NCI-H82 treated with DMSO at 0.1 percent for 48 hours (cell line): ENCODE results near the gene PRKG1.
"Not testable (repeated sequence)": the region's sequence is repeated elsewhere in the genome, so short reads cannot be mapped to it uniquely, and the experiment has no call there.

Experiments
- DNase-seq: peaks from one replicate; lab custom pipeline; 2025; ENCODE audit not compliant: unreplicated experiment; lab: John Stamatoyannopoulos, UW

PRKG1 gene

DNA sequence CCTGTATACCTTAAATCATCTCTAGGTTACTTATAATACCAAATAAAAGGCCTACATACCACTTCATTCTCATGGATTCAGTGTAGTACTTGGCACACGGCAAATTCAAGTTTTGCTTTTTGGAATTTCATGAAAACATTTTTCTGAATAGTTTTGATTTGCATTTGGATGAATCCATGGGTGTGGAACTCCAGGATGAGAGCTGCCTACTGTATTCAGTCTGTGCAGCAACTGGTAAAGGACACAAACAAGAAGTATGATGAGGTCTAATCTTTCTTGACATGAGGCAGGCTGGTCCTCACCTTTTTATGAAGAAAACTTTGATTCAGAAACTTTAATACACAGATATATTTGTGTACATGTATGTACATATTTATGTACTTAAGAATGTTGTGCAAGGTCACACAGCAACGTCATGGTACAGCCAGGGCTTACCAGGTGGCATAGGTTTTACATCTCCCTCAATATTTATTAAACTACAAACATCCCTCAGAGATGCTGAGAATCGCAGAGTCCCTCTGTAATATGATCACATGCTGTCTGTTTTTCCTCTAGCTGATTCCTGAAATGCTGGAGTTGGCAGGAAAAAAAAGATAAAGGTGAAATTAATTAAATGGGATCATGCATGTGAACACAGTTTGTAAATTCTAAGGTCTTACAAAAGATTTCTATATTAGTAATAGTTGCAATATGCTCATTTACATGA is 239.6 kb downstream of the PRKG1 start:
- DNase-seq, result no peak

DNA sequence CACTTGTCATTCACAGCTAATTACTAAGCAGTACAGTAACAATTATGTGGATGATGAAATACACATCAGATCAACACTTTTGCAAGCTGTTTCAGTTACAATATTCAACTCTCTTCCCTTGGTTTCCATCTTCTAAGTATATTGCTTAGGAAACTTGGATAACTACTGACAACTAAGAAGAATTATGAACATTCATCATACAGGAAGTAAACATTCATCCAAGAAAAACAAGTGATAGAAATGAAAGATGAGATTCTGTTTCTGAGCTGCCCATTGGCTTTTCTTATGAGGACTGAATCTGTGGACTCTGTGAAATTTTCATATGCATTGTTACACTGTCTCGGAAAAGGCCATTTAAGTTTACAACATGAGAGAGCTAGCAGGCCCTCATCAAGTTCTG is 240.2 kb downstream of the PRKG1 start:
- no peak for DNase-seq

DNA sequence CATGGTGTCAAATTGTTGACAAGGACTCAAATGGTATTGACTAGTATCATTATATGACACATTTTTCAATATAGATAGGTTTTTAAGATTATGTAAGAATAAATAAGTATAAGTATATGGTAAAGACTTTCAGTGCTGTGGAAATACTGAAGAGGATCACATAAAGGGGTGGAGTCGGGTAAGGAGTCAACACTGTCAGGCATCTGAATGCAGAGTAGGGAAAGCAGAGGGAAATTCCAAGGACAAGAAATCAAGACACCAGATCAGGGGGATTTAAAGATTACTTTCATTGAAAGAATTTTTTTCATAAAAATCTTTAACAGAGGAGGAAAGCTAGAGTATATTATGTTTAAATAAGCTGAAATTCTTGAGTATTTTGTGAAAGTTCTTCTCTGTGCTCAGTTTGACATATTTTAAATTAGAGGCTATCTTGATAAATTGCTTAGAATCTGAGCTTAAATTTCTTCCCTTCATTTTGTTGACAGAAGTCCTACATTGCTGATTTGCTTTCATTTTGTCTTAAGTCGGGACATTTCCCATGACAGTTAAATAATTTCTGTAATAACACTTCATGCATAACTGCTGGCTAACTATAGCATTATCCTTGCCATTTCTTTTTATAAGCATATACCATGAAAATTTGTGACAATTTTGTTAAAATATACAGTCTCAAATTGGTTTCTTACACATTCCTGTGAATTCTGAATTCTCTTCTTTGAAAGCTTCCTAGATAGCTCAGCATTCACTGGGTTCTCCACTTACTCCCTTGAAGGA is 244.3 kb downstream of the PRKG1 start:
- no peak for DNase-seq

DNA sequence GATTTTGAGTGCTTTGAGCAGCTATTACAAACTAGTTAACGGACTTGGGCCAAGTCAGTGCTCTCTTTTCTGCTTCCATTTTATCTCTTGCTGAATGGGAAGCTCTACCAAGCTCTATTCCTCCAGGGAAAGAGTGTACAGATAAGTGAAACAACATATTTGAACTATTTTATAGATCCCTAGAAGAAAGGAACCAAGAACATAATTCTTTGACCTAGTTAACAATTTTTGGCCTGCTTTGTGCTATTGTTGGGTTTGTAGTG is 244.8 kb downstream of the PRKG1 start:
- DNase-seq, result no peak

DNA sequence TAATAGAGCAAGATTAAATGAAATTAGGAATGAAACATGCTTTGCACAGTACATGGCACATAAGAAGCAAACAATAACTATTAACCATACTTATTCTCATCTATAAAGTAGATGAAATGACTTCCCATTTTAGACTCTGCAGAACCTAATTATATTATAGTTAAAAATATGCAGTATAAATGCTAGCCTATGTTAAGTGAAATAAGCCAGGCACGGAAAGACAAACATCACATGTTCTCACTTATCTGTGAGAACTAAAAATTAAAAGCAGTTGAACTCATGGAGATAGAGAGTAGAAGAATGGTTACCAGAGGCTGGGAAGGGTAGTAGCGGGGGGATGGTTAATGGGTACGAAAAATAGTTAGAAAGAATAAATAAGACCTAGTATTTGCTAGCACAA is 247.0 kb downstream of the PRKG1 start:
- no peak for DNase-seq

DNA sequence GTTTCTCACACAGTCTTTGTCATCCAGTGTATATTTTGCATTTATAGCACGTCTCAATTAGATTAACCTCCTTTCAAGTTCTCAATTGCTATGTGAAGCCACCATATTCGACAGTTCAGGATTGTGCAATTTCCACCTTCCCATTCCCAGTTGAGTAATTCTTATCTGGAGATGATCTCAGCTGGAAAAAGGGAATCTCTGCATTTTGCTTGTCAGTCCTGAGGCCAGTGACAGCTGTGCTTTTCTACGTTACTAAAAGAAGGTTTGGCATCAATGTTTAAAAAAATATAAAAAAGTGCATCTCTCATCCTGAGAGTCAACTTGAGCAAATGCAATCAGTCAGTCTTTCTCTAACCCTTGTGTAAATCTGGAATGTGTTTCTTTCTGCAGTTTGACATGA is 247.7 kb downstream of the PRKG1 start:
- no peak for DNase-seq

DNA sequence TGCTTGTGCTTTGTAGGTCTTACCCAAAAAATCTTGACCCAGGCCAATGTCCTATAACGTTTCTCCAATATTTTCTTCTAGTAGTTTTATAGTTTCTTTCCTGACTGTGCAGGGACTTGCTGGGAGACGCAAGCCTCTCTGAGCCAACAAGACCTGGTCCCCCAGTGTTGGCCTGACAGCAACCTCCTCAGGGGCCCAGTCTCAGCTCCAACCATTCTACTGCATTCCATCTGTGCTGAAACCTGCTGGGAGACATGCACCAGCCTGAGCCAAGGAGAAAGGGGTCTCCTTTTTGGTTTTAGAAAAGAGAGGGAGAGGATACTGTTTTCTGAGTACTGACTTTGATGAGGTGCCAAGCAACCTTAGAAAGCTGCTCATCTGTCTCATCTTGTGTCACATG is 251.4 kb downstream of the PRKG1 start:
- no peak for DNase-seq

DNA sequence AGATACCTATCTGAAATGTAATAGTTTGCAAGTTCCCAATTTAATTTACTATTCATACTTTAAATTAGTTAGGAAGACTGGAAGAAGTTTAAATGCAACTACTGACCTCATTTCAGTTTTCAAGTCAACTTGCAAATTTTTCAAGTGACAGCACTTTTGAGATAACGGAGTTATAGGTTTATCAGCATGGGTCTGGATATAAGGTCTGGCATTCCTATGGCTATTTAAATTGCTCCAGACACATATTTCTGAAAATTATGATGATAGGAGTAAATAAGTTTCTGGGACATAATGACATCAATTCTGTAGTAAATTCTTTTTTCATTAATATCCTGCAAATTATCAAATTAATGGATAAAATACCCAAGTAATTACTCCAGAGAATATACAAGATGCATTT is 251.9 kb downstream of the PRKG1 start:
- no peak for DNase-seq

DNA sequence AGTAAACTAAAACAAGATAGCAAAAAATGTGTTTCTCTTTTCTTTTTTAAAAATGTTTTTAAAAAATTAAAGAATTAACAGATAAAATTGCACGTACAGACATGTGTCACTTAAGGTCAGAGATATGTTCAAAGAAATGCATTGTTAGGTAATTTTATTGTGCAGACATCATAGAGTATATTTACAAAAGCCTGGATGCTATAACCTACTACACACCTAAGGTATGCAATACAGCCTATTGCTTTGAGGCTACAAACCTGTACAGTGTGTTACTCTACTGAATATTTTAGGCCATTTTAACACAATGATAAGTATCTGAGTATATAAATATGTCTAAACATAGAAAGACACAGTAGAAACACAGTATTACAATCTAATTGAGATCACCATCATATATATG is 253.1 kb downstream of the PRKG1 start:
- no peak for DNase-seq

DNA sequence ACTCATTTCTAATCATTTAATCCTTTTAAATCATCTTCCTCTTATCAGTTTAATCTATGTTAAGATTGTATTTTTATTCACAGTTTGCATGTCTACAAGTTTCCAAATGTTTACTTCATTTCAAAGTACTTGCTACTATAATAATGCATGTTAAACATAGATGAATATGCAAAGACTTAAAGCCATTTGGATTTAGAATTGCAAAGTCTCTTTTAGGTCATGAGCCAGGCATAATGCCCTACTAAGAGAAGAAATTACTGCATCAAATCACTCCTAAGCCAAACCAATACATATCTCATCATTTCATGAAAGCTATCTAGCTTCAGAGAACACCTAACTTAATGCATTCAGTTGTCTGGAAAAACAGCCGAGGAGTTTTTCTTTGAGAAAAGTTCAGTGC is 266.1 kb downstream of the PRKG1 start:
- DNase-seq, result no peak

DNA sequence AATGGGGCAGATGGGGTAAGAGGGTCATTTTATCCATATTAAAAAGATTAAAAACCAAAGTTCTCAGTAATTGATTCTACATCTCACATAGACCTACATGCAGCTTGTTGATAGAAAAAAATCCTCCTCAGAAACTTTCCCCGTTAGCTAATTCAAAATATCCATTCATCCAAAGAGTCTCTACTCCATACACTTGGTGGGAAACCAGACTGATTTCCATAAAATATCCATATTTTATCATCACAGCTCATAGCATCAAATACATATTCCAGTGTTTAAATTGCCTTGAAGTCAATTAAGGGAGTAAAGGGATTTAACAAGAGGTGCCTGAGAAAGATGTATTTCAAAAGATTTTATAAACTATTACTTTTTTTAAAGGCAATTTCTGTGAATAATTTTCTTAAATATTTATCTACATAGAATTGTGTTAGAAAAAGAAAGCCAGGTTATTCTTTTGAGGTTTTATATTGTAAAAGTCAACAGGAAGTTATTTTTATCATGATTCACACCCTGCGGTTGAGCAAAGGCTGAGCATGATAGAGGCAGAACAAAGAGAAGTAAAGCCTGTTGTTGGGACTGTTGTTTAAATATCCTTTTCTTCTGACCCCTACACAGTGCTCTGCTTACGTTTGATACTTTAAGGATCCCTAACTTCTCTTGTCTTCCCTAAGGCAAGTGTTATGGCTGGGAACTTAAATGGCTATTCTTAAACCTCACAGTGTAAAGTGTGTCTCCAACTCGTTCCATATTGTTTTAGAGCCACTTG is 266.7 kb downstream of the PRKG1 start:
- DNase-seq, result no peak

DNA sequence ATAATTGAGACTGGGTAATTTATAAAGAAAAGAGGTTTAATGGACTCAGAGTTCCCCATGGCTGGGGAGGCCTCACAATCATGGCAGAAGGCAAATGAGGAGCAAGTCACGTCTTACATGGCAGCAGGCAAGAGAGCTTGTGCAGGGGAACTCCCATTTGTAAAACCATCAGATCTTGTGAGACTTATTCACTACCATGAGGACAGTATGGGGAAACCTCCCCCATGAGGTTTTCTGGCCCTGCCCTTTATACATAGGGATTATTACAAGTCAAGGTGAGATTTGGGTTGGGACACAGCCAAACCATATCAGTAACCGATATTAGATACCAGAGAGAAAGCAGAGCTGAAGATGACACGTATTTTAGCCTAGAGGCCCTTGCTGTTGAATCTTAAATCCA is 267.5 kb downstream of the PRKG1 start:
- DNase-seq, result not testable (repeated sequence)

DNA sequence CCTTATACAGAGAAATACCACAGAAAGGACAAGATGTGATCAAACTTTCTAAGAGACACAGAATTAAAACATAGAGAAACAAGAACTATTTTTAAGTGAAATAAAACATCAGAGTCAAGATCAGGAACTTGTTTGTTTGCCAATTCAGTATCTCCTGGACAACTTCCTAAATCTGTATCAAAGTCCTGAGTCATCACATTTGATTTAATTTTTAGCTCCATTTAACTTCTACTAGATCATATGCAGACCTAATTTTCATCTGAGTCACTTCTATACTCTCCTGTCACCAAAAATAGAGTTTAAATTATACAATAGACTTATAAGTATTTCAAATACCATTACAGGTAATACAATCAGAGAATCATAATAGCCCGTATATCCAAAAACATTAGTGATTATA is 268.1 kb downstream of the PRKG1 start:
- DNase-seq, result no peak

DNA sequence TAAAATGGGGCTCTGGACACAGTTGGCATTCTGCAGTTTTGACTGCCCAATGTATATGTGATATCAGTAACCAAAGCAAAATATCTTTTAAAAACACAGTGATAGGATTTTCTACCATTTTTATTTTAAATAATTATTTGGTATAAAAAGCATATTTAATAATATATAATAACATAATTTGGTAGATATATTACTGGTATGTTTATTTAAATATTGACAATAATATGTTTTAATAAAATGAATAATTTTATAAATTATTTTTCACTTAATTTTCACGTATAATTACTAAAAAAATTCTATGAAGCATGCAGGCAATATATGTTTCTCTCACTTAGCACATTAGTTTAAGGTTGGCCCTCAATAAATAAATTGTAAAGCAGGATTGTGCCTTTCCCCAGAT is 269.1 kb downstream of the PRKG1 start:
- no peak for DNase-seq

DNA sequence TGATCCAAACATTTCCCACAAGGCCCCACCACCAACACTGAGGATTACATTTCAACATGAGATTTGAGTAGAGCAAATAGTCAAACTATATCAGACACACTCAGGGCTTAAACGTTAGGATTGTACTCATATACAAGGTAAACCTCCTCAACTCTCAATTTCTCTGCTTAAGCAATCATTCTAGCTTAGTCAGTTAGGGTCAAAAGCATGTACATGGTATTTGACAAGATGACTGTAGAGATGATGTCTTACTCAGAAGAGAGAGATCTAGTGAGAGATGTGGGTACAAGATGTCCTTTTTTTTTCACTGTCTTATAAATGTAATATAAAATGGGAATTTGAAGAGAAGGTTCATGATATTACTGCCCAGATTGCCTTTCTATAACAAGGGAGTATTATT is 270.1 kb downstream of the PRKG1 start:
- no peak for DNase-seq

DNA sequence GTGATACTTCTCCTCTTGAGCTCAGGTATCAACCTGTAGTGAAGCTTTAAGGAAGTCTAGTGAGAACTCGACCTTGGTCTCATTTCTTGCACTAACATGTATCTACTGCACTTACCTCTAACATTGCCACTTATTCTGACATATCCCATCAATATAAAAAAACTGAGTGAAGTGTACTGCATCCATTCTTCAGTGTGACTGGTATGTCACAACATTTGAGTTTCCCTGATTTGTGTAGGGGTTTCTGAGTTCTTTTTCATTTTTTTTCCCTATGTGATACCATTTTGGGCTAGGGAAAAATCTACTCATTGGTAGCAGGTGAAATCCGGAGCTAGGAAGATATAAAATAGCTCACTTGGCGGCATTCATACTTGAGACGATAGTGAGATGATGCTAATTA is 274.3 kb downstream of the PRKG1 start:
- DNase-seq, result no peak

DNA sequence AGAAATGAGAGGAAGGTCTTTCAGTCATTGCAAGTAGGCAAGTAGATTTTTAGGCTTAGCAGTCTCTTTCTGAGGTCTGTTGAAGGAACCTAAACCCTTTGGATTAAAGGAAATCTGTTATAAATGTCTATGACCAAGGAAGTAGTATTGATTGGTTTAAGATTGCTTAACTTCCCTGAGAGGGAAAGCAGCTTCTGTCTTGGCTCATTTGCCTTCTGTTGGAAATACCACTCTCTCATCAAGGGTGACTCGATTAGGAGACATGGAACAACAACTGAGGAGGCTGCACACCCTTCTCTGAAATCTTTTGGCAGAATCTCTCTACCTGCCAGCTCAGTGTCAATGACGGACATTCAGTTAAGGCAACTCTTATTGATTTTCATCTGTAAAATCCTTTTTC is 282.9 kb downstream of the PRKG1 start:
- DNase-seq, result no peak

DNA sequence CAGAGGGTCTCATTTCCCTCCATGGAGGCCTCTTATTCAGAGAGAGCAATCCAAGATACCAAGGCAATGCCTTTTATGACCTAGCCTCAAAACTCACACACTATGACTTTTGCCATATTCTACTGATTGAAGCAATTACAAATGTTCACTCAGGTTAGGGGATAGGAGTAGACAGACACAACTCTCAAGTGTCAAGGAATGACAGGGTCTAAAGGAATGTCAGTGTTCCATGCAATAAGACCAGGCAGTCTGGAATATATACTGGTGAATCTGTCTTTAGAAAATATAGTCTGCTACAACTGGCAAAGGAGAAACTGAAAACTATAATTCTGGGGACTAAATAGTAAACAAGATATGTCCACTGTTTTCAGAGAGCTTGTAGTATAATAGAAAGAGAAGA is 283.9 kb downstream of the PRKG1 start:
- no peak for DNase-seq

DNA sequence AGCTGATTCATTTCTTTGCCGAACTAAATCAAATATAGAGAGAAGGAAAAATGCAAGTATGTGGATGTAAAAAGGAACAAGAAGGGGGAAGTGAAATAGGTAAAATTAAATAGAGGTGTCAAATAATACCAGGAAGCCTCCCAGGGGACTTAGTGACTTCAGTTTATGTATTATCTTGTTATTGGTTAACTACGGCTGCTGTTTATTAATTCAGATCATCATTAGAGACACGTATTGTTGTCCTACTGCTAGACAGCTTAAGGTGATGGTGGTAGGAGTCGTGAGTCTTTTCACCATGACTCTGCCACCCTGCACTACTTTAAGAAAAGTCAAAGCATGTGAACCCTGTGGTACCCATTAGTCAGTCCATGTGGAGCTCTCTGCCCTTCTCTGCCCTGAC is 289.1 kb downstream of the PRKG1 start:
- no peak for DNase-seq

DNA sequence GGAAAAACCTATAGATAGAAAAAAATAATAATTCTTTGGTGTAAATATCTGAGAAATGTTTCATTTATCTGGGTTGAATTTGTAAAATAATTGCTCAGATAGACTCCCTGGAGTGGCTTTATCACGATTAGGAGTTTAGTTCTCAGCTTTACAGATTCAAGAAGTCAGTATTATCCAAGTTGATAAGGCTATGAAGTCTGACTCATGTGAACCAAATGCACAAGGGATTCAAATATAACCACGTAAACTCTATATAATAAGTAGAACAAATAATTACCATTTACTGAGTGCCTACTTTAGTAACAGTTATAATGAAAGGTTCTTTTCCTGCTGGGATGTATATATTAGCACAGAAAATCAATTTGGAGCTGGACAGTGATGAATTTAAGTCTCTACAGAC is 290.4 kb downstream of the PRKG1 start:
- DNase-seq, result no peak

DNA sequence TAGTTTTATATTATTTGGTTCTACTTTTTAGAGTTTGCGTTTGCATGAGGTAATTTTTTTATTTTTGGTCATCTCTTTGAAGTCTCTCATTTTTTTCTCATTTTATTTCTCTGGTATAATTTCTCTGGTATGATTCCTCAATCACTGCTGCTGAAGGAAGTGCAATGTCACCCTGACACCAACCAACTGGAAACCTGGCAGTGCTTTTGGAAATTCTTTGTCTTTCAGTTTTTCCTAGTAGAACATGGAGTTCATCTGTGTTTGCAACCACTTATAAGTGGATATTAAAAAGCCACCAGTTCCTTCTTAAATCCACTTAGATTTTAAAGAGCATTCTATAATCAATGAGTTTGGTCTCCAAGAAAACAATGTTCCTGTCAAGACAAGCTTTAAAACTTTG is 291.8 kb downstream of the PRKG1 start:
- no peak for DNase-seq

DNA sequence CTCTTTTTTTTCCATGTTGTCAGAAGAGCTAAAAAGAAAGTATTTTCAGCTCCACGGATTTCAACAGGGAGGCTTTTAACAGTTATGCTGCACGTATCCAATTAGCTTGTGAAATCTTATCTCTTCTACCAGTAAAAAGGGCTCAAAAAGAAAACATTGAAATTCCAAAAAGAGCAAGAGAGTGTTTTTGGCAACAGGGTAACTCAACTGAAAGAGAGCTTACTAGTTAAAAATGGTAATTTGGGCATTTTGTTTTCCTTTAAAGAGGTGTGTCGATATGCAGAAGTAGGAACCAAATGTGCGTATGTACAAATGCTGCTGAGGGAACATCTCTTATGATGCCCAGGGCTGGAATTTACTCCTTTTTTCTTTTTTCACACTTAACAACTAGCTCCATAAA is 292.8 kb downstream of the PRKG1 start:
- no peak for DNase-seq
